Activated CD4-positive, alpha-beta memory T cell treated with anti-CD3 and anti-CD28 coated beads for 36 hours (primary cell): ENCODE data around the gene AZI2. TPM values are rescaled to one million over a fixed set of nuclear protein-coding genes. Genes with fewer than 3 reads are reported as not detected.

ENCODE experiments used
- CTCF ChIA-PET: fragments of 350-600 bp; sonication (Branson Sonifier 250); formaldehyde crosslinking; loops from one replicate; lab custom pipeline; 2021; ENCODE audit warnings: antibody characterized with exemption, inconsistent platforms; lab: Charles Lee
- POLR2A ChIA-PET: fragments of 350-600 bp; sonication (Branson Sonifier 250); formaldehyde crosslinking; loops from one replicate; lab custom pipeline; 2021; ENCODE audit warnings: antibody characterized with exemption; lab: Charles Lee
- DNase-seq: peaks from one replicate; pipeline ENCODE4 v3.0.0-alpha.2; 2020
- H3K27ac Mint-ChIP-seq: one replicate; pipeline ENCODE4 v1.8.0; 2021; ENCODE audit warnings: mixed read lengths
- H3K27me3 Mint-ChIP-seq: one replicate; pipeline ENCODE4 v1.8.0; 2021; ENCODE audit warnings: mixed read lengths
- H3K36me3 Mint-ChIP-seq: one replicate; pipeline ENCODE4 v1.8.0; 2021; ENCODE audit warnings: mixed read lengths
- H3K4me1 Mint-ChIP-seq: one replicate; pipeline ENCODE4 v1.8.0; 2021; ENCODE audit warnings: low read depth, mixed read lengths
- H3K4me3 Mint-ChIP-seq: one replicate; pipeline ENCODE4 v1.8.0; 2021; ENCODE audit warnings: mild to moderate bottlenecking, mixed read lengths
- H3K9me3 Mint-ChIP-seq: one replicate; pipeline ENCODE4 v1.8.0; 2021; ENCODE audit warnings: mixed read lengths
- intact Hi-C: fragments of 100-400 bp; cut with micrococcal nuclease; formaldehyde crosslinking; loops from one replicate; pipeline ENCODE4 v1.15.1; 2023
- total RNA-seq, 2 experiments: library from RNA; stranded (reverse); gene quantifications; one replicate each; pipeline ENCODE4 v1.2.3, GENCODE V29; 2021

Gene AZI2, protein sequence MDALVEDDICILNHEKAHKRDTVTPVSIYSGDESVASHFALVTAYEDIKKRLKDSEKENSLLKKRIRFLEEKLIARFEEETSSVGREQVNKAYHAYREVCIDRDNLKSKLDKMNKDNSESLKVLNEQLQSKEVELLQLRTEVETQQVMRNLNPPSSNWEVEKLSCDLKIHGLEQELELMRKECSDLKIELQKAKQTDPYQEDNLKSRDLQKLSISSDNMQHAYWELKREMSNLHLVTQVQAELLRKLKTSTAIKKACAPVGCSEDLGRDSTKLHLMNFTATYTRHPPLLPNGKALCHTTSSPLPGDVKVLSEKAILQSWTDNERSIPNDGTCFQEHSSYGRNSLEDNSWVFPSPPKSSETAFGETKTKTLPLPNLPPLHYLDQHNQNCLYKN
- total RNA-seq, result 10 to 100 TPM; 35.5 to 38.9 TPM

DNA sequence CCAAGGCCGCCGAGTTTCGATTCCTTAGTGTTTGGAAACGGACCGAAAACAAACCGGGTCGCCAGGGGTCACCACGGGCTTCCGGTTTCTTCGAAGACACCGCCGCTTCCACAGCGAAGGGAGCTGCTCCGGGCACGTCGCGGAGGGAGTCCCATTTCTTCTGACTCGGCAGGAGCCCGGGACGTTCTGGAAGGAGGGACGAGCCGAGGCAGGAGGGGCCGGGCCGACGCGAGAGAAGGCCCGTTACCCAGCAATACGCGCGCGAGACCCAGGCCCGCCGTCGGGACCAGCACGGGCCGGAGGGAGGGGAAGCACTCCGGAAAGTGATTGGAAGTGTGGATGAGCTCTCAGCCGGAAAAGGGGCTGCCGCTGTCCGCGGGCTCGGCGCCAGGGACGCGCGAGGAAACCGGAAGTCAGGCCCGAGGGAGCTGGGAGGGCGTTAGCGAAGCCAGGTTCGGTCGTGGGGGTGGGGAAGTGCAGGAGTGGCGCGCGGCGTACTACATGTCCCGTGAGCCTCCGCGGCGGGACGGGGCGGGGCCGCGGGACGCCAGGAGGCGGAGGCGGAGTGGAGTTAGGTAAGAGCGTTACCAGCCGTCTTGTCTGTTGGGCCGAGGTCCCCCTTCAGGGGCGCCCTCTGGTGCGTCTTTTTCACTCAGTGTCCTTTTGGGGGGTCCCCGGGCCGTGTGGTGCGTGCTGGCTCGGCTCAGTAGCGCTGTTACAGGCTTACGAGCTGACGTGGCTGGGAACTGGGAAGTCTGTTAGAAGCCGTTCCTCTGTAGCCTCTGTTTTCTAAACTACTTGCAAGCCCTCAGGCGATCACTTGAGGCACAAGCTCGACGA, at the start of gene AZI2, which contains the start of gene ZCWPW2:
Gene AZI2 (minus strand): TSS at position 196 of the 840 bp plus-strand sequence. CDS start 8,207 bp downstream, outside the sequence.
Gene ZCWPW2 (plus strand): TSS at position 93 of the 840 bp plus-strand sequence. CDS start 64,348 bp downstream, outside the sequence.
- peaks cover 18% of the 10 kb centered on the region for H3K36me3 Mint-ChIP-seq
- H3K27me3 Mint-ChIP-seq, result no peaks in the 10 kb centered on the region
- intact Hi-C loops, result loop anchor here (1.0 to 10.0 kb wide), 6 partner anchors 23 to 994 kb away; partner anchors contain the start of genes CMC1 and SLC4A7
- DNase-seq, result peak; percentile 94
- ChIA-PET POLR2A (interaction anchor here (1.0 to 2.2 kb wide), 10 partner anchors 9 to 864 kb away, joined by 3 to 12 read pairs (median 4); partner anchors contain the start of genes CMC1 and SLC4A7), CTCF (interaction anchor here (0.8 to 2.6 kb wide), 7 partner anchors 10 to 668 kb away, joined by 3 to 23 read pairs (median 5); partner anchors contain the start of gene EOMES)
- peaks cover 40% of the 10 kb centered on the region for H3K4me1 Mint-ChIP-seq
- H3K9me3 Mint-ChIP-seq, result peaks cover 6% of the 10 kb centered on the region
- H3K27ac Mint-ChIP-seq, result peak within 1 kb of the TSS; percentile 88
- H3K4me3 Mint-ChIP-seq, result peak within 1 kb of the TSS; percentile 95

DNA sequence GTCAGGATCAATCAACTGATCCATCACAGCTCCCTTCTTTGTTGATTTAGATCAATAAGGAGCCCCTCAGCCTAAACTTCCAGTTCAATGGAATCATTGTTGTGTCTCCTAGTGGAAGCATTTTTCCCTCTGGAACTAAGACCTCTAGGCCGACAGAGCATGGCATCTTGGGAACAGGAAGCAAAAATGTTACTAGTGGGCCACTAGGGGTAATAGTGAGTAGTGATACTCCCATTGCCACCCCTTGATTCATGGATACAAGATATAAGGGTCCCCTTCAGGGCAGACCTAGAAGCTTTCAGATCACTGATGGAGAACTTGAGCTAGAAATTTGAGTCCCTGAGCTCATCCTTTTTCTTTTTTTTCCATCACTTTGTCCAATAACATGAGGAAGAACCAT, 40.4 kb upstream of the AZI2 start:
- Mint-ChIP-seq H3K4me3 (no peak overlapping the region), H3K36me3 (peaks cover 2% of the 10 kb centered on the region), H3K4me1 (no peaks in the 10 kb centered on the region), H3K27ac (no peak overlapping the region), H3K27me3 (no peaks in the 10 kb centered on the region), H3K9me3 (peaks cover 35% of the 10 kb centered on the region)
- CTCF ChIA-PET, result no interaction called here
- POLR2A ChIA-PET, result no interaction called here
- DNase-seq, result no peak
- intact Hi-C loops, result no loop called here

DNA sequence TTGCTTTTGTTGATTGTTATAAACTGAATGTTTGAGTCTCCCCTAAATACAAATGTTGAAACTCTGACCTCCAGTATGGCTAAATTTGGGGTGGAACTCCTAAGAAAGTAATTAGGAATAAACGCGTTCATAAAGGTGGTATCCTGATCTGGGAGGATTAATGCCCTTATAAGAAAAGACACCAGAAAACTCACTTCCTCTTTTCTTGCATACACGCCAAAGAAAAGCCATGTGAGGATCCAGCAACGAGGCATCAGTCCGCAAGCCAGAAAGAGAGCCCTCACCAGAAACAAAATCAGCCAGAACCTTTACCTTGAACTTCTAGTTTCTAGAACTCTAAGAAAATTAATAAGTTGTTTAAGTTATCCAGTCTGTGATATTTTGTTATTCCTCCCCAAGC, 37.4 kb upstream of the AZI2 start:
- no peak for DNase-seq
- CTCF ChIA-PET, result no interaction called here
- Mint-ChIP-seq H3K27ac (no peak overlapping the region), H3K9me3 (peaks cover 10% of the 10 kb centered on the region), H3K27me3 (no peaks in the 10 kb centered on the region), H3K36me3 (peaks cover 2% of the 10 kb centered on the region), H3K4me1 (no peaks in the 10 kb centered on the region), H3K4me3 (no peak overlapping the region)
- intact Hi-C loops, result no loop called here
- POLR2A ChIA-PET, result no interaction called here

DNA sequence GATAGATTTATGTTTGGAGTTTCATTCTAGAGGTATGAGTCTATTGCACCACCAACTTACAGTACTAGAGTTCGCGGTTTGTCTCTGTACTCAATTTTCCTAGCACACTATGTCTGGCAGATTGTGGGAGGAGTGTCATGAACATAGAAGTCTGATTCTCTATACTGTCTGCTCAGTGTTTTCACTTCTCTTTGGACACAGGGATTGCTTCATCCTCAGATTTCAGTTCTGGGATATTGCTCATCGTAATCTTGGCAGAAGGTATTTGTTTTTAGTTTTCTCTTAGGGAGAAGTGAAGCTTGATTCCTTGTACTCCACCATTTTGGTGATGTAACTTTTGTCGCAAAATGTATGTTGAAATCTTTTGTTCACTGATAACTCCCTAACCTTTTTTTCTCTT, 27.8 kb upstream of the AZI2 start:
- ChIA-PET CTCF (no interaction called here), POLR2A (no interaction called here)
- Mint-ChIP-seq H3K36me3 (peaks cover 5% of the 10 kb centered on the region), H3K27ac (no peak overlapping the region), H3K4me1 (no peaks in the 10 kb centered on the region), H3K9me3 (peaks cover 7% of the 10 kb centered on the region), H3K4me3 (no peak overlapping the region), H3K27me3 (no peaks in the 10 kb centered on the region)
- intact Hi-C loops, result no loop called here
- no peak for DNase-seq

DNA sequence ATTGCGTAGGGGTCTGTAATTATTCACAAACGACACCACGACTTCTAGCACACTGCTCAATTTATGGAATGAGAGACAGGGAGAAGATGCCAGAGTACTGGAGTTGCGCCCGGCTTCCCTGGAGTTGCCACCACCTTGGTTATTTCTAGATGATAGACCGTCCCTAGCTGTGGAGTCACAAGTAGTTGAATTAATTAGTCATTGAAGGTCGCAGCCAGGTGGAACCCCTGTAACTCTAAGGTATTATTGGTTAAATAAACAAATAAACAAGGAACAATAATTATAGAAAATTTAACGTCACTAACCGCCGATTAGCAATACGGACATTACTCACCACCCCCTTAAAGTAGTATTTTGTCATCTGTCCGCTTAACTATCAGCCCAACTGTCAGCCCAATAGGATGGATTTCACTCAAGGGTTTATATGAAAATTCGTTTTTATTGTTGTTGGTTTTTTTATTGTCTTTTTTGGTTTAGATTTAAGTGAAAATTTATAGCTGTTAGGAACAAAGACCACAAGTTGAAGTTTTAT, 911 bp upstream of the AZI2 start:
- peaks cover 10% of the 10 kb centered on the region for H3K9me3 Mint-ChIP-seq
- intact Hi-C loops, result loop anchor here (1.0 to 10.0 kb wide), 5 partner anchors 23 to 995 kb away; partner anchors contain the start of gene SLC4A7
- CTCF ChIA-PET, result interaction anchor here (0.8 to 2.6 kb wide), 6 partner anchors 13 to 668 kb away, joined by 3 to 23 read pairs (median 6); partner anchors contain the start of gene EOMES
- DNase-seq, result no peak
- no peaks in the 10 kb centered on the region for H3K27me3 Mint-ChIP-seq
- H3K36me3 Mint-ChIP-seq, result peaks cover 22% of the 10 kb centered on the region
- H3K27ac Mint-ChIP-seq, result peak overlapping the region; percentile 88
- peak overlapping the region; percentile 95 for H3K4me3 Mint-ChIP-seq
- POLR2A ChIA-PET, result interaction anchor here (1.0 to 2.2 kb wide), 10 partner anchors 10 to 865 kb away, joined by 3 to 12 read pairs (median 4); partner anchors contain the start of genes CMC1 and SLC4A7
- peaks cover 40% of the 10 kb centered on the region for H3K4me1 Mint-ChIP-seq

DNA sequence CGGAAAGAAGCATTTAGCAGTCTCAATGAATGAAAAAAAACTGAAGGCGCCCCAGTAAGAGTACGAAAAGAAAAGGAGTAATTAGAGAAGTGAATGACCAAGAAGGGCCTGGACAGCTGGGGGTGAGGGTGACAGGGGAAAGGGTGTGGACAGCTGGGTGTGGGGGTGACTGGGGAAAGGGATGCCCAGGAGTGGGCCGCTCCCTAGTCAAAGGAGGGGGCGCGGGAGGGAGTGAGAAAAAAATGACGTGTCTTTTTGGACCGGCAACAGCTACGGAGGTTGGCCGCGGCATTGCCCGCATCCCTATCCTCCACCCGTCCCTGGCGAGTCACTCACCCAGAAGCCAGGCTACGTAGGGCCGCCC, 377 bp downstream of the AZI2 start:
- H3K27ac Mint-ChIP-seq, result peak overlapping the region; percentile 88
- H3K36me3 Mint-ChIP-seq, result peaks cover 14% of the 10 kb centered on the region
- ChIA-PET CTCF (interaction anchor here (1.2 to 2.6 kb wide), 4 partner anchors 9 to 636 kb away, joined by 3 to 23 read pairs (median 9); partner anchors contain the start of gene EOMES), POLR2A (interaction anchor here (0.6 to 2.2 kb wide), 9 partner anchors 8 to 1001 kb away, joined by 3 to 12 read pairs (median 4); partner anchors contain the start of genes CMC1 and SLC4A7)
- H3K27me3 Mint-ChIP-seq, result no peaks in the 10 kb centered on the region
- H3K4me3 Mint-ChIP-seq, result peak overlapping the region; percentile 95
- intact Hi-C loops, result loop anchor here (1.0 to 10.0 kb wide), 3 partner anchors 107 to 993 kb away; partner anchors contain the start of gene CMC1
- peaks cover 41% of the 10 kb centered on the region for H3K4me1 Mint-ChIP-seq
- DNase-seq, result no peak
- H3K9me3 Mint-ChIP-seq, result peaks cover 2% of the 10 kb centered on the region

DNA sequence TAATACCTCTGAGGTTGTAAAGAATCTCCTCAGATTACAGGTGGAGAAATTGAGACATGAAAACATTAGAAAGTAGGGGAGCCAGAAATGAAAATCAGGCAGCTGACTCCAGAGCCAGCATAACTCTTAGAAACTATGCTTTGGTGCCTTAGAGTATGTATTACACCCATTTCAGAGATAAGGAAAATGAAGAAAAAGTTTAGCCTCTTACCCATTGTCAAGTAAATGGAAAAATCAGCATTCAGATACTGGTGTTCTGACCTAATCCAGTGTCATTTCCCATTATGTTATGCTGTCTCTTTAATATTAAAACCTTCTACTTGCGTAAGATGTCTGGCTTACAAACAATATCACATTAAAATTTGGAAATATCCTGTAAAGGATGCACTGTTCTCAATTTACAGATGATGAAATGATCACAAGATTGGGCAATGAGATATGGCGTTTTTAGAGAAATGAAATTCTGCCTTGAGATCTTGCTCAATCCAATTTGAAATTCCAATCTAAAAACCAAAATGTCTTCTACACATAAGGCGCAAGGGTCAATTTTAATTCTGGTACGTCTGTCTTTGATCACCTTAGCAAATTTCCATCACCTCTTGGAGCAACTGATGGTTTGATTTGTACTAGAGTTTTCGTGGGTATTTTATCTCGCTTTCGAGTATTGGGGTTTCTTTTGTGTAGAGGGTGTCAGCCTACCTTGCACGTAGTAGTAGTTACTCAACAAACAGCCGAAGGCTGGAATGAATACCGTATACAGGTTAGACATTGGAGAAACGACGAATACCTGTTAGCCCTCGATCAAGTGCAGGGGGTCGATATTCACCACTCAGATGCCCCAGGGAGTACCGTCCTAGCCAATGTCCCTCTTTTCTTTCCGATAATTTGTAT, 1.0 kb downstream of the AZI2 start:
- no peaks in the 10 kb centered on the region for H3K27me3 Mint-ChIP-seq
- peaks cover 2% of the 10 kb centered on the region for H3K9me3 Mint-ChIP-seq

DNA sequence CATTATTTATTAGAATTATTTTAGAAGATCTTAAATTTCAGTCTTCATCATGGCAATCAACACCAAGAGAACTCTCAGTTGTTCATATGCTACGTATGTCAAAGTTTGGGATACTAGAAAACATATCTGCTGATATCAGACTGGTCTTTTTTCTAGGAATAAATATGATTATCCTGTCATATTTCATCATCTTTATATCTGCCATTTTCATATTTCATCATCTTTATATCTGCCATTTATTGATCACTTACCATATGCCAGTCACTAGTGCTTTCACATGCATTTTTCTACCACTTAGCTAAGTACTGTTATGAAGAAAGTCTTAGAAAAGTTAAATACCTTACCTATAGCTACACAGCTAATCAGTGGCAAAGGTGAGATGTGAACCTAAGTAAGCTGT, 2.9 kb downstream of the AZI2 start:
- H3K4me1 Mint-ChIP-seq, result peaks cover 53% of the 10 kb centered on the region
- ChIA-PET CTCF (interaction anchor here (0.9 to 1.7 kb wide), 2 partner anchors 17 to 19 kb away, joined by 3 to 4 read pairs; no protein-coding TSS in a partner anchor), POLR2A (no interaction called here)
- DNase-seq, result no peak
- no peak overlapping the region for H3K4me3 Mint-ChIP-seq
- H3K27me3 Mint-ChIP-seq, result no peaks in the 10 kb centered on the region
- H3K36me3 Mint-ChIP-seq, result peaks cover 4% of the 10 kb centered on the region
- no peaks in the 10 kb centered on the region for H3K9me3 Mint-ChIP-seq
- intact Hi-C loops, result loop anchor here (10.0 kb wide), 1 partner anchor 991 kb away; no protein-coding TSS in a partner anchor
- H3K27ac Mint-ChIP-seq, result no peak overlapping the region

More for the DNA sequence above, 1.0 kb downstream of the AZI2 start:
- H3K4me3 Mint-ChIP-seq, result peak overlapping the region; percentile 95
- CTCF ChIA-PET, result interaction anchor here (1.2 to 2.6 kb wide), 3 partner anchors 8 to 626 kb away, joined by 3 to 23 read pairs (median 7); partner anchors contain the start of gene EOMES
- H3K4me1 Mint-ChIP-seq, result peaks cover 46% of the 10 kb centered on the region
- peak overlapping the region; percentile 88 for H3K27ac Mint-ChIP-seq
- POLR2A ChIA-PET, result interaction anchor here (0.6 to 2.2 kb wide), 6 partner anchors 8 to 1001 kb away, joined by 3 to 12 read pairs (median 4); partner anchors contain the start of gene CMC1
- DNase-seq, result no peak
- peaks cover 14% of the 10 kb centered on the region for H3K36me3 Mint-ChIP-seq
- intact Hi-C loops, result loop anchor here (1.0 to 10.0 kb wide), 3 partner anchors 106 to 993 kb away; partner anchors contain the start of gene CMC1

DNA sequence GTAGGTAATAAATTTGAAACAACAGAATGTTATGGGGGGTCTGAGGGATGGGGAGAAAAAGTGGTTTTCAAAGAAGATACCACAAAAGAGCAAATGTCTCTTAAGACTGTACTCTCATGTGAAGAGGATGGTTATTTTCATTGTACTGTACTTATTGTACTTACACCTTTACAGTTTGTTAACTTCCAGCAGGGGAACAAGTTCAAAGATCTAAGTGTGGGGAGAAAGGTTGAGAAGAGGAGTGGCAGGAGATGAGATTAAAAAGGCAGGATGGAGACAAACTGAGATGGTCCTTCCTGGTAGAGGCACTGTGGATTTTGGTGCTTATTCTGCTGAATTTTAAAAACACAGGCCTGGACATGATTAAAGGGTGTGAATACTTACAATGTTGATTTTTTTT, 5.5 kb downstream of the AZI2 start:
- Mint-ChIP-seq H3K36me3 (peaks cover 5% of the 10 kb centered on the region), H3K27me3 (no peaks in the 10 kb centered on the region), H3K4me1 (peaks cover 45% of the 10 kb centered on the region), H3K27ac (no peak overlapping the region), H3K9me3 (no peaks in the 10 kb centered on the region), H3K4me3 (no peak overlapping the region)
- POLR2A ChIA-PET, result no interaction called here
- CTCF ChIA-PET, result interaction anchor here (1.5 kb wide), 1 partner anchor 632 kb away, joined by 6 read pairs; no protein-coding TSS in a partner anchor
- intact Hi-C loops, result loop anchor here (10.0 kb wide), 1 partner anchor 988 kb away; no protein-coding TSS in a partner anchor
- DNase-seq, result no peak

DNA sequence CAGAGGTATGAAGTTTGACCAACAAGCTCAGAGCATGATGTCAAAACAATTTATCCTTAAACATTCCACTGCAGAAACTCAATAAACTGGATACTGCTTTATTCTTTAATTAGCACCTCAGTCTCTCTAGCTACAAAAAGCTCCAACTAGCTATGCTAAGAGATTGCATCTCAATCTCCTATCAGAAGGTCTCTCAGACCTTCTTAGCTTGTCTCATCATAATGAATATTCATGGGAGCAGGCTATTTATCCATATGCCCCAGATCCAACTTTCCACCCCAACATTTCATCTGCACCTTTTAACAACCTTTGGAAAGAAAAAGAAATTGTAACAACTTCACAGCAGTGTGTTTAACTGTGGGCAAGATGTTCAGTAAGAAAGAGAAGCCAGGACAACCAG, 11.4 kb downstream of the AZI2 start:
- no peak for DNase-seq
- intact Hi-C loops, result no loop called here
- Mint-ChIP-seq H3K4me3 (no peak overlapping the region), H3K9me3 (no peaks in the 10 kb centered on the region), H3K36me3 (peaks cover 8% of the 10 kb centered on the region), H3K27ac (no peak overlapping the region), H3K4me1 (peaks cover 11% of the 10 kb centered on the region), H3K27me3 (no peaks in the 10 kb centered on the region)
- ChIA-PET POLR2A (no interaction called here), CTCF (interaction anchor here (0.8 to 4.2 kb wide), 5 partner anchors 9 to 625 kb away, joined by 3 to 23 read pairs (median 4); partner anchors contain the start of genes AZI2 and ZCWPW2)
